Choroid plexus epithelial cell (primary cell): ENCODE data around the gene CTSC.
A peak's percentile ranks its signal among the peaks of the same experiment; 100 is the strongest.
"Not testable (repeated sequence)": the region's sequence is repeated elsewhere in the genome, so short reads cannot be mapped to it uniquely, and the experiment has no call there.

Source experiments
- DNase-seq: peaks from one replicate; pipeline ENCODE4 v3.0.0-alpha.2; 2010; ENCODE audit warnings: low read depth
- H3K4me3 ChIP-seq: 2 replicates; pipeline ENCODE4 v1.5.1; 2011; ENCODE audit warnings: low read depth, mild to moderate bottlenecking, control low read depth, low read length, moderate library complexity
- TF ChIP-seq, protein P1 (sequence below): conservative IDR thresholded peaks from 2 replicates; pipeline ENCODE4 v1.5.1; 2011; ENCODE audit warnings: low read depth, mild to moderate bottlenecking, control low read depth, inconsistent platforms, low read length, moderate library complexity

CTSC gene

DNA sequence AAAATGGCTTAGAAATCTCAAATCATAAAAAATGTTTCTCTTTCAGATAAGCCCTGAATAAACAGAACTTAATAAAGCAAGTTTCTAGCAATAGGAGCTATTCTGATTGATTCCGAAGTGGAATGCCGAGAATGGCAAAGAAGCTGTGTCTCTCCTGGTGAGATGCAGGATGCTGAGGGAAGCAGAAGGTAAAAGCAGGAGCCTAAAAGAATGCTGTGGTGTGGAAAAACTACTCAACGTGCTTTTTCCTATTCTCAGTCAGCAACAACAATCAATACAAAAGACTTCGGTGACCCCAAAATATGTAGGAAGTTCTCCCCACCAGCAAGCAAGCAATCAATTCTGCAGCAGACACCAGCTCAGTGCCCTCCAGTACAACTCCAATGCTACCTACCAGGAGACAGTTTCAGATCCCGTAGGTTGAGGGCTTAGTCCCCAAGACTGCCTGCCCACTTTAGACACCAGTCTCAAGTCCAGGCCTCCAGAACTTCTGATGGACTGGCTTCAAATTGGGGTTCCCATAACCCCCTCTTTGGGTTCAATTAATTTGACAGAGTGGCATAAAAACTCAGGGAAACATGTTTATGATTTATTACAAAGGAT, 6.6 kb downstream of the CTSC start:
- TF ChIP-seq, protein P1, sequence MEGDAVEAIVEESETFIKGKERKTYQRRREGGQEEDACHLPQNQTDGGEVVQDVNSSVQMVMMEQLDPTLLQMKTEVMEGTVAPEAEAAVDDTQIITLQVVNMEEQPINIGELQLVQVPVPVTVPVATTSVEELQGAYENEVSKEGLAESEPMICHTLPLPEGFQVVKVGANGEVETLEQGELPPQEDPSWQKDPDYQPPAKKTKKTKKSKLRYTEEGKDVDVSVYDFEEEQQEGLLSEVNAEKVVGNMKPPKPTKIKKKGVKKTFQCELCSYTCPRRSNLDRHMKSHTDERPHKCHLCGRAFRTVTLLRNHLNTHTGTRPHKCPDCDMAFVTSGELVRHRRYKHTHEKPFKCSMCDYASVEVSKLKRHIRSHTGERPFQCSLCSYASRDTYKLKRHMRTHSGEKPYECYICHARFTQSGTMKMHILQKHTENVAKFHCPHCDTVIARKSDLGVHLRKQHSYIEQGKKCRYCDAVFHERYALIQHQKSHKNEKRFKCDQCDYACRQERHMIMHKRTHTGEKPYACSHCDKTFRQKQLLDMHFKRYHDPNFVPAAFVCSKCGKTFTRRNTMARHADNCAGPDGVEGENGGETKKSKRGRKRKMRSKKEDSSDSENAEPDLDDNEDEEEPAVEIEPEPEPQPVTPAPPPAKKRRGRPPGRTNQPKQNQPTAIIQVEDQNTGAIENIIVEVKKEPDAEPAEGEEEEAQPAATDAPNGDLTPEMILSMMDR, result no peak
- H3K4me3 ChIP-seq, result no peak overlapping the region
- no peak for DNase-seq

DNA sequence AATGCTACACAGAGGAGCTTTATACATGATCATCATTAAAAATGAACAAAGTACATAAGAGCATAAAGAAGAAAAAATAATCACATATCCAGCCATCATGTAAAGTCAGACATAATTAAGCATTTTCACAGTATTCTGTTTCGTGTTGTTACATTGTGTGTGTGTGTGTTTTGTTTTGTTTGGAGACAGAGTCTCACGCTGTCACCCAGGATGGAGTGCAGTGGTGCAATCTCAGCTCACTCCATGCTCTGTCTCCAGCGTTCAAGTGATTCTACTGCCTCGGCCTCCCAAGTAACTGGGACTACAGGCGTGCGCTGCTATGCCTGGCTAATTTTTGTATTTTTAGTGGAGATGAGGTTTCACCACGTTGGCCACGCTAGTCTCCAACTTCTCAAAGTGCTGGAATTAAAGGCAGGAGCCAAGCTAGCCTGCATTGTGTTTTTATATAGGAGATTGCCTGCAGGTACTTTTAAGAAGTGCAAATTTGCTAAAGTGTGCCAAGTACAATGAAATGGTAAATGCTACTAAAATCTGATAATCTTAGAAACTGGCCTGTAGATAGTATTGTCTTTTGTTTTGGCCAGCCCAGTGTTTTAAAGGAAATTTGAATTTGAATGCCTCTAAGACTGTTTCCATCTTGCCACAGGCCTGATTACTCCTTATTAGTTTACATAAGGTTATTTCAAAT, 7.8 kb downstream of the CTSC start:
- no peak for DNase-seq
- TF ChIP-seq, protein P1, result no peak

DNA sequence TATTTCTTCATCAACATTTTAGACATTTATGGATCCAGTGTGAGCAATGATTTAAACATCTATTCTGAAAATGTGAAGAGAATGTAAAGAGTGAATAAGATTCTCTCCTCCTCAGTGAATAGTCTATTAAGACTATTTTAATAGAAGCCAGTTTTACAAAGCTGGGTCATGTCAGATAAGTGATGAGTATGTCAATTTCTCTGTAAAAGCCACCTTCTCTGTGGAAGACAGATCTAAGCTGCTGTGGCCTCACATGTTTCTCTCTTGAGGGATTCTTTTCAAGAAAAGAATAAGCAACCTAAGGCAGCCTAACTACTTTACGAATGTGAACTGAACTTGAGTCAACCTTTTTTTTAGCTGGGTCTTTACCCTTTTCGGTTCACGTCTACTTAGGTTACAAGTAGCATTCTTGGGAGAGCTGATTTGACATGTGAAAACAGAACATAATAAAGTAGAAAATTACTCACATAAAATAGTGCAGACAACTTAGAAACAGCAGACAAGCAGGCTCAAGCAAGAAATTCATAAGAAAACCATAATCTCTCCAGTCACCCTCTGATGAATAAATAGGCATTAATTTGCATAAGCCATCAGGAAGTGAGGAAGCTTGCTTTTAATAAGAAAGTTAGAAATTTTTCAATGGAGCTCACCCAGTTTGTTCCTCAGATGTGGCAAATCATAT, 9.9 kb downstream of the CTSC start:
- H3K4me3 ChIP-seq, result no peak overlapping the region
- DNase-seq, result peak; percentile 22
- TF ChIP-seq, protein P1, result no peak

More for the DNA sequence above, 7.8 kb downstream of the CTSC start:
- no peak overlapping the region for H3K4me3 ChIP-seq

DNA sequence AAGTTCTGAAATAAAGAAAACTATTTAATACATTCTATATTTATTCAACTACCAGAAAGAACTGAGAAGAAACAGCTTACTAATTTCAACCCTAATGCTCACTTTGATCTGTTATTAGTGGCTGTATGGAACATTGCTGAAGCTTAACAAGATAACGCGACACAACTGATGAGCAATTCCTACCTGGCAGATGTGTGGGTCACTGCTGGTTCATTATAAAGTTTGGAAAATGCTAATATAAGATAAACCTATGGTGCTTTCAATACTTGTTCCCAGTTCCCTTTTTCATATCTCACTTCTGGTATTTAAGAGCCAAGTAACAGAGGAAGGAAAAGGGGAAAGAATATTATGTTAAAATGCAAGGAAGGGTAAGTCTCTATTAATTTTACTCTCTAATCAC, 10.5 kb downstream of the CTSC start:
- TF ChIP-seq, protein P1, result no peak
- no peak overlapping the region for H3K4me3 ChIP-seq
- DNase-seq, result no peak

DNA sequence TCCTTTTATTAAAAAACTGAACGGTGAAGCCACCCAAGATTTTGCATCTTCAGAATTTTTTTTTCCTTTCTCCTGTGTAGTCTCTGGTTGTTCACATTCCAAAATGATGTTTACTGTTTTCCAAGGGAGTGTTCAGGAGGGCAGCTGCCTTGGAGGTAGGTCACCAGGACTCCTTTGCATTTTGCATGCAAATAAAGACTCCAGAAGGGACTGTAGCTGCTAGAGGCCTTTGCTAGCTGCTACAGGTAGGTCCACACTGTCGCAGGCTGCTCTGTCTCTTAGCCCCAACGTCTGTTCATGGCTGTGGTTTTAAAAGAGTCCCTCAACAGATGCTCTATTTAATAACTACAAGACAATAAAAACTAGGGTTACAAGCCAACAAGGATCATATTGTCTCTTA, 11.4 kb downstream of the CTSC start:
- no peak overlapping the region for H3K4me3 ChIP-seq
- TF ChIP-seq, protein P1, result no peak
- no peak for DNase-seq

DNA sequence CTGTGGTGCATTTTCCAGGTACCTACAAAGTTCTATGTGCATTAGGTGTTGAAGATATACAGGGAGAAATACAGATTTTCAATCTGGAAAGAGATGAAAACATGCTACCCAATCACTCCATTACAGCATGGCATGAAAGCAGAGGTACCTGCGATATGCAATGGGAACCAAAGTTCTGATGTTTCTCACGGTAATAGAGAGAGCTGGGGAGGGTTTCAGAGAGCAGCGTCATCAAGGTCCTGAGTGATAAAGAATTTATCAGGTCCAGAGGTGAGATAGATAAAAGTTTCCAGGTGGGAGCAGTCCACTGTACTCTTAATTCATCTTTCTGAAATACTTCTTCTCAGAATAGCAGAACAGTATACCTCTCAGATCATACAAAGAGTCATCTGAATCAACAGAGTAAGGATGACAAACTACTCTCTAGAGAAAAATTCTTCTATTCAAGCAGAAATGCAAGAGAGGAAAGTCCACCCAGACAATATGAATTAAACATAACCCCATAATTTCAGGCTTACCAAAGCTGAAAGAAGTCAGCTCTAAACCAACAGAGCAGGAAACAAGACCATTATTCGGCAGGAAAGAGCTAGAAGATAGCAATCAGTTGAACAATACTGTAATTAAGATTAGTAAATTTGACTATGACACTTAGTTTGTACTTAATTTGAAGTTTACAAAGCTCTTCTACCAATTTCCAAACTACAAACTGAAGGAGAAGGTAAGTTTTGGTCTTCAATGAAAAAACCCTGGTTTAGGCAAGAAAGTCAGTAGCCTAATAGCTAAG, 12.8 kb downstream of the CTSC start:
- no peak for DNase-seq
- H3K4me3 ChIP-seq, result no peak overlapping the region
- TF ChIP-seq, protein P1, result no peak

DNA sequence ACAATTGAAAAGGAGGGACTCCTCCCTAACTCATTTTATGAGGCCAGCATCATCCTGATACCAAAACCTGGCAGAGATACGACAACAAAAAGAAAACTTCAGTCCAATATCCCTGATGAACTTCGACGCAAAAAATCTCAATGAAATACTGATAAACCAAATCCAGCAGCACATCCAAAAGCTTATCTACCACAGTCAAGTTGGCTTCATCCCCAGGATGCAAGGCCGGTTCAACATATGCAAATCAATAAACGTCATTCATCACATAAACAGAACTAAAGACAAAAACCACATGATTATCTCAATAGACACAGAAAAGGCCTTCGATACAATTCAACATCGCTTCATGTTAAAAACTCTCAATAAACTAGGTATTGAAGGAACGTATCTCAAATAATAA, 14.7 kb downstream of the CTSC start:
- not testable (repeated sequence) for DNase-seq, H3K4me3 ChIP-seq

DNA sequence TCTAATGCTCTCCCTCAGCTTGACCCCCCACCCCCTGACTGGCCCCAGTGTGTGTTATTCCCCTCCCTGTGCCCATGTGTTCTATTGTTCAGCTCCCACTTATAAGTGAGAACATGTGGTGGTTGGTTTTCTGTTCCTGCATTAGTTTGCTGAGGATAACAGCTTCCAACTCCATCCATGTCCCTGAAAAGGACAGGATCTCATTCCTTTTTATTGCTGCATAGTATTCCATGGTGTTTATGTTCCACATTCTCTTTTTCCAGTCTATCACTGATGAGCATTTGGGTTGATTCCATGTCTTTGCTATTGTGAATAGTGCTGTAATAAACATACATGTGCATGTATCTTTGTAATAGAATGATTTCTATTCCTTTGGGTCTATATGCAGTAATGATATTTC, 16.1 kb downstream of the CTSC start:
- DNase-seq, H3K4me3 ChIP-seq: not testable (repeated sequence)
